Lung microvascular endothelial cell (primary cell): ENCODE data around the gene MYOM1. TPM values are rescaled to one million over a fixed set of nuclear protein-coding genes. Genes with fewer than 3 reads are reported as not detected.
"Not testable (repeated sequence)": the region's sequence is repeated elsewhere in the genome, so short reads cannot be mapped to it uniquely, and the experiment has no call there.

Source experiments
- DNase-seq, 2 donors: peaks; one replicate each; pipeline versions ENCODE4 v3.0.0 to v3.0.0-alpha.2; 2010; ENCODE audit warnings: low read depth in 2 of 2
- total RNA-seq: library from RNA; depleted of rRNA; stranded (reverse); fragments of >200 nt; gene quantifications from 2 replicates; pipeline ENCODE4 v1.2.1, GENCODE V29; 2014

Gene MYOM1
- total RNA-seq, 1 donor from 2014 or later = 8.7 TPM

GRCh38 chr18:3092727-3093126, 127.0 kb downstream of the MYOM1 start:
- DNase-seq = no peak

GRCh38 chr18:3089579-3089978, 130.2 kb downstream of the MYOM1 start:
- peak; percentile 17 to 88 for DNase-seq

- peak; percentile 33 to 63 for DNase-seq
These were observed 131.3 kb downstream of the MYOM1 start for GRCh38 chr18:3088449-3088848.

- no peak for DNase-seq
These were observed 132.9 kb downstream of the MYOM1 start for GRCh38 chr18:3086871-3087270.

- DNase-seq = no peak
These were observed 134.2 kb downstream of the MYOM1 start for GRCh38 chr18:3085612-3086011.

GRCh38 chr18:3084206-3084605, 135.6 kb downstream of the MYOM1 start:
- peak in 1 of 2 donors; percentile 66 for DNase-seq

- peak in 1 of 2 donors; percentile 47 for DNase-seq
These were observed 136.0 kb downstream of the MYOM1 start for GRCh38 chr18:3083766-3084165.

GRCh38 chr18:3081584-3081991, 138.2 kb downstream of the MYOM1 start:
- no peak for DNase-seq

- no peak for DNase-seq
These were observed 140.1 kb downstream of the MYOM1 start for GRCh38 chr18:3079653-3080052.

GRCh38 chr18:3075491-3075890, 144.3 kb downstream of the MYOM1 start:
- no peak for DNase-seq

GRCh38 chr18:3074087-3074486, 145.7 kb downstream of the MYOM1 start:
- no peak for DNase-seq

- DNase-seq = not testable (repeated sequence)
These were observed 146.4 kb downstream of the MYOM1 start for GRCh38 chr18:3073353-3073752.

GRCh38 chr18:3071676-3072075, 148.1 kb downstream of the MYOM1 start:
- no peak for DNase-seq

GRCh38 chr18:3069671-3070433, 149.9 kb downstream of the MYOM1 start:
- DNase-seq = peak in 1 of 2 donors; percentile 79

- DNase-seq = no peak
These were observed 152.0 kb downstream of the MYOM1 start for GRCh38 chr18:3067722-3068121.

GRCh38 chr18:3067165-3067661, 152.6 kb downstream of the MYOM1 start:
- no peak for DNase-seq

- no peak for DNase-seq
These were observed 153.2 kb downstream of the MYOM1 start for GRCh38 chr18:3066341-3067110.

GRCh38 chr18:3063766-3064165, 156.0 kb downstream of the MYOM1 start:
- DNase-seq = not testable (repeated sequence)

GRCh38 chr18:3062798-3063680, 156.7 kb downstream of the MYOM1 start:
- DNase-seq = peak; percentile 50 to 66

GRCh38 chr18:3061581-3062312, 158.0 kb downstream of the MYOM1 start:
- DNase-seq = no peak
